Spleen (tissue), 13 donors: Measurements from ENCODE around the gene ZNF225. TPM values are rescaled to one million over a fixed set of nuclear protein-coding genes. Genes with fewer than 3 reads are reported as not detected.
A peak's percentile ranks its signal among the peaks of the same experiment; 100 is the strongest.

Source experiments
- DNase-seq: peaks from one replicate; pipeline ENCODE4 v3.0.0-alpha.2; 2020
- H3K27ac ChIP-seq, 8 donors: fragments of 200-600 bp; sonication (generic) in 7 of 8; 1 replicate in 4 of 8; 2 replicates in 4 of 8; pipeline versions ENCODE4 v1.5.0 to v1.8.0; 2016 to 2021; ENCODE audit warnings: inconsistent platforms in 4 of 8, mild to moderate bottlenecking in 4 of 8, moderate library complexity in 1 of 8
- H3K27me3 ChIP-seq, 7 donors: fragments of 200-600 bp; sonication (generic) in 6 of 7; replicated peaks in 1 of 7; 1 replicate in 4 of 7; 2 replicates in 3 of 7; pipeline versions ENCODE4 v1.5.0 to v1.8.0; 2016 to 2021; ENCODE audit warnings: inconsistent platforms in 3 of 7, mild to moderate bottlenecking in 1 of 7
- H3K36me3 ChIP-seq, 6 donors: fragments of 200-600 bp; sonication (generic) in 5 of 6; 1 replicate in 4 of 6; 2 replicates in 2 of 6; pipeline versions ENCODE4 v1.5.0 to v1.8.0; 2016 to 2021; ENCODE audit warnings: inconsistent platforms in 2 of 6
- H3K4me1 ChIP-seq, 6 donors: fragments of 200-600 bp; sonication (generic) in 5 of 6; 1 replicate in 3 of 6; 2 replicates in 3 of 6; pipeline versions ENCODE4 v1.5.0 to v1.8.0; 2016 to 2021; ENCODE audit warnings: inconsistent platforms in 3 of 6
- H3K4me3 ChIP-seq, 8 donors: fragments of 200-600 bp; sonication (generic) in 7 of 8; 1 replicate in 4 of 8; 2 replicates in 4 of 8; pipeline versions ENCODE4 v1.5.0 to v1.8.0; 2016 to 2021; ENCODE audit warnings: inconsistent platforms in 4 of 8, mild to moderate bottlenecking in 4 of 8, moderate library complexity in 2 of 8
- H3K9me3 ChIP-seq, 8 donors: fragments of 200-600 bp; sonication (generic) in 7 of 8; 1 replicate in 4 of 8; 2 replicates in 4 of 8; pipeline versions ENCODE4 v1.5.0 to v1.8.0; 2016 to 2021; ENCODE audit warnings: inconsistent platforms in 4 of 8
- CTCF ChIP-seq, 11 experiments: fragments of 200-600 bp in 7 of 11; fragments of 450-650 bp in 4 of 11; sonication (generic) in 4 of 11; IDR thresholded peaks in 8 of 11; conservative IDR thresholded peaks in 3 of 11; 1 replicate in 7 of 11; 2 replicates in 4 of 11; pipeline versions ENCODE4 v1.4.0 to v1.8.0; 2016 to 2021; ENCODE audit warnings: antibody characterized with exemption in 11 of 11, inconsistent platforms in 4 of 11, mild to moderate bottlenecking in 1 of 11
- POLR2A ChIP-seq, 3 donors: fragments of 450-650 bp; IDR thresholded peaks; one replicate each; pipeline ENCODE4 v1.5.1; 2017; ENCODE audit warnings: antibody characterized with exemption in 3 of 3, mild to moderate bottlenecking in 1 of 3
- POLR2AphosphoS5 ChIP-seq, 3 donors: sonication (generic); formaldehyde crosslinking; IDR thresholded peaks; one replicate each; pipeline ENCODE4 v1.5.1; 2017; ENCODE audit warnings: antibody characterized with exemption in 3 of 3
- WGBS, 5 donors: extraction: QIAGEN DNeasy Blood & Tissue Kit in 3 of 5; methylation state at CpG; one replicate each; pipeline versions ENCODE4 v1.1.5 to v1.1.7; 2013 to 2018; 5-methylcytosine and 5-hydroxymethylcytosine counted together
- intact Hi-C: fragments of 100-400 bp; cut with DNase I; formaldehyde crosslinking; loops from one replicate; pipeline ENCODE4 v1.15.0; 2023; ENCODE audit warnings: low total_unique reads
- long read RNA-seq, 2 donors: transcript quantifications; one replicate each; lab custom pipeline, GENCODE V29; 2026
- polyA plus RNA-seq, 3 donors: library from polyadenylated mRNA; stranded (reverse); fragments of 200-250 nt; gene quantifications; one replicate each; pipeline ENCODE4 v1.2.1, GENCODE V29; 2013
- total RNA-seq, 7 donors: library from RNA; depleted of rRNA in 3 of 7; stranded (reverse); fragments of >200 nt in 3 of 7; fragmentation: NEBNext Ultra II Directional in 4 of 7; extraction: Animal tissue kit (Norgen Biotek cat#: 25700) in 4 of 7; gene quantifications; one replicate each; pipeline versions ENCODE4 v1.1.0 to v1.2.1, GENCODE V29; 2016 to 2021
- donor health status: healthy with polysubstance abuse.
- donor health status: DM: no; HTN: no; CAD: no; lungs with moderate emphysema.
- donor health status: DM: no; HTN: no; CAD: no.
- donor health status: Bipolar disorder and iron deficiency.
- donor health status: healthy.
- donor health status: DM: no; HTN: no; CAD: no.
- donor health status: DM: yes; HTN: yes; CAD: no.

ZNF225 gene
- total RNA-seq (1 to 10 TPM; 5.0 to 9.4 (median 6.6) TPM), polyA plus RNA-seq (1 to 10 TPM; 1.4 to 2.0 (median 1.7) TPM)
- long read RNA-seq, donor 1, full-length matches to known transcripts = 2 of 2 reads
- long read RNA-seq, donor 1, partial matches to known transcripts = 0 of 2 reads
- long read RNA-seq, donor 1, other reads (novel, unspliced or antisense) = 0 of 2 reads
- long read RNA-seq, donor 2 = 0 reads

- peaks cover 5 to 37% (median 21%) of the 10 kb centered on the region in 6 donors for H3K36me3 ChIP-seq
- intact Hi-C loops = loop anchor here (10.0 kb wide), 1 partner anchor 52 kb away; the partner anchor contains the start of gene ZNF226
- peaks cover 10 to 34% (median 24%) of the 10 kb centered on the region in 6 donors for H3K4me1 ChIP-seq
- peak within 1 kb of the TSS; percentile 32 to 85 (median 78) for H3K27ac ChIP-seq
- peak; percentile 94 for DNase-seq
- peak within 1 kb of the TSS; percentile 71 to 91 (median 78) for H3K4me3 ChIP-seq
- TF ChIP-seq CTCF (IDR thresholded peaks at IDR 0.05 in 8 of 11, conservative IDR thresholded peaks at IDR 0.05 in 3 of 11) (peak in 4 of 11 experiments; percentile 19 to 42 (median 32)), POLR2A (IDR thresholded peaks at IDR 0.05) (no peak), POLR2AphosphoS5 (IDR thresholded peaks at IDR 0.05) (peak; percentile 54 to 86 (median 83))
- WGBS, 5 donors = 0 to 1% (median 0%) methylated on average over 37 to 44 of the region's 44 CpGs
- peaks cover 16 to 41% (median 40%) of the 10 kb centered on the region in 8 donors for H3K9me3 ChIP-seq
- H3K27me3 ChIP-seq = no peaks in the 10 kb centered on the region
These were observed at the start of gene ZNF225 for GRCh38 chr19:44113138-44113783. Gene ZNF225, plus strand, starts transcription at chr19:44113399. Its CDS starts 2,429 bp downstream, at chr19:44115828.

- peaks cover 6 to 100% (median 90%) of the 10 kb centered on the region in 8 donors for H3K9me3 ChIP-seq
- WGBS, 5 donors = 63 to 81% (median 65%) methylated on average over 3 of the region's 3 CpGs
- no peak overlapping the region for H3K27ac ChIP-seq
- H3K4me3 ChIP-seq = no peak overlapping the region
- TF ChIP-seq POLR2AphosphoS5 (IDR thresholded peaks at IDR 0.05) (no peak), CTCF (IDR thresholded peaks at IDR 0.05 in 8 of 11, conservative IDR thresholded peaks at IDR 0.05 in 3 of 11) (no peak), POLR2A (IDR thresholded peaks at IDR 0.05) (no peak)
- no peaks in the 10 kb centered on the region for H3K27me3 ChIP-seq
- H3K4me1 ChIP-seq = peaks cover 0 to 4% (median 3%) of the 10 kb centered on the region in 6 donors
- peaks cover 8 to 70% (median 57%) of the 10 kb centered on the region in 6 donors for H3K36me3 ChIP-seq
- intact Hi-C loops = no loop called here
- no peak for DNase-seq
These were observed 46.9 kb upstream of the ZNF225 start for GRCh38 chr19:44066305-44066704.

GRCh38 chr19:44069415-44069814, 43.8 kb upstream of the ZNF225 start:
- 97 to 98% (median 97%) methylated on average over 1 of the region's 1 CpG for WGBS, 5 donors
- no peak for TF ChIP-seq POLR2A (IDR thresholded peaks at IDR 0.05)
- no peak for TF ChIP-seq CTCF (IDR thresholded peaks at IDR 0.05 in 8 of 11, conservative IDR thresholded peaks at IDR 0.05 in 3 of 11)
- TF ChIP-seq POLR2AphosphoS5 (IDR thresholded peaks at IDR 0.05) = no peak
- peaks cover 8 to 39% (median 28%) of the 10 kb centered on the region in 6 donors for H3K36me3 ChIP-seq
- DNase-seq = no peak
- no peak overlapping the region for H3K27ac ChIP-seq
- H3K4me3 ChIP-seq = no peak overlapping the region
- H3K27me3 ChIP-seq = no peaks in the 10 kb centered on the region
- intact Hi-C loops = no loop called here
- H3K9me3 ChIP-seq = peaks cover 6 to 70% (median 66%) of the 10 kb centered on the region in 8 donors
- H3K4me1 ChIP-seq = peaks cover 9 to 23% (median 19%) of the 10 kb centered on the region in 6 donors
